GM04504 (cell line): ENCODE results near the gene ASPG.

Experiments
- DNase-seq: peaks from one replicate; pipeline ENCODE4 v3.0.0-alpha.2; 2012; ENCODE audit warnings: low read depth

ASPG gene

DNA sequence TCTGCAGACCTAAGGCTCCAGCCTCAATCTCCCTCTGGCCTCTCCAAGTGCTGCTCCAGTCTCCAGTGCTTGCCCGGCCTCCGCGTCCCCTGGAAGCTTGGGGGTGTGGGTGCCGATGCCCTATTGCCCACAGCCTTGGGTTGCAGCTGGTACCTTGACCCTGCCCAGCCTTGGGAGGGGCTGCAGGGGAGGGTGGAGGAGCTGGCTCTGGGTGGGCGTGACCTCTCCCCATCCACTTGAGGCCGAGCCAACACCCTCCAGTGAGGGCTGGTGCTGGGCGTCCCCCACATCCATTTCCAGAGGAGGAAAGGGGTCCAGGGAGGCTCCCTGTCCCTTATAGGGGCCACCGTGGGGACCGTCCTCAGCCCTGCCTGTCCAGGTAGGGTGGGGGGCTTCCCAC is 77.0 kb downstream of the ASPG start:
- DNase-seq: no peak

DNA sequence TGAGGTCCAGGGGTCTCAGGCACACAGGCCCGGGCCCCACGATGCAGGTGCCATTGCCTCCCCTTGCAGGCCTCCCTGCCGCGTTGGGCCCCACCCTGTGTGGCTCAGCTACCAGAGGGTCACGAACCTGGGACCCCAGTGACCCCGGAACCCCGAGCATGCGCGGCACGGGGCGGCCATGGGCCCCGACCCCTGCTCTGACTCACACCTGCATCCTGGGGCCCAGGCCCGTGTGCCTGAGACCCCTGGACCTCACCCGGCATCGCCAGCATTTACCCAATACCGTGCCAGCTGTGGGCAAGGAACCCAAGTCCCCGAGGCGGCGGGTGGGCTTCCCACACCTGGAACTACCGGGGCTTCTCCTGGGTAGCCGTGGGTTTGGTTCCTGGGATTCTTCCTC is 78.0 kb downstream of the ASPG start:
- DNase-seq: no peak

DNA sequence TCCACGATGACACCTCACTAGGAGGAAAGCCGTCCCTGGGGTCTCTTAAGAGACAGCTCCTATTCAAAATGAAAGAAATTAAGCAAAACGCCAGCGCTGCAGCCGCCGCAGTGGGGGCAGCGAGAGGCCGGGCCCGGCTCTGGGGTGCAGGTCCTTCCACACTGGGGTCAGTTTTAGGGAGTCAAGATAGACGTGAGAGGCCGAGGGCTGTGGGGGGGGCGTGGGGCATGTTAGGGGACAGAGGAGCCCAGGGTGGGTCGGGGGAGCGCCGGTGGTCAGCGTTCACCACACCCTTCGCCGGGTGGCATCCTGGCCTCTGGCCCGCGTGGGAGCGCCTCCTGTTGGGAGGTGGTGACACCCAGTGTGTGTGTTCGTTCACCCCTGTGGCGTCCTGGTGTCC is 78.5 kb downstream of the ASPG start:
- no peak for DNase-seq

DNA sequence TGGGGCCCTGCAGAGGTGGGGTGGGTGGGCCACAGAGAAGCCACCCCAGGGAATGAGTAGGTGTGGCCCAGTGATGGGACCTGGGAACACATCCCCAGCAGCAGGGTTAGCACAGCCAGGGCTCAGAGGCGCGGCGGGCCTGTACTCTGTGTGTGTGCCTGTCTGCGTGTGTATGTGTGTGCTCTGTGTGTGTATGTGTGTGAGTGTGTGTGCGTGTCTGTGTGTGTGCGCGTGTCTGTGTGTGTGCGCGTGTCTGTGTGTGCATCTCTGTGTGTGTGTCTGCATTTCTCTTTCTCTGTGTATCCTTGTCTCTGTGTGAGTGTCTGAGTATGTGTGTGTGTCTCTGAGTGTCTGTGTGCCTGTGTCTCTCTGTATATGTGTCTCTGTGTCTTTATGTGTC is 79.0 kb downstream of the ASPG start:
- DNase-seq: no peak
